Measurements from ENCODE around the gene NAALADL2. TPM values are rescaled to one million over a fixed set of nuclear protein-coding genes. Genes with fewer than 3 reads are reported as not detected.

The NAALADL2 gene
- total and polyA plus RNA-seq, 2 donors (not counting 1 experiment from before 2014, with no cell fraction given): 8.8 to 11.6 TPM

DNA sequence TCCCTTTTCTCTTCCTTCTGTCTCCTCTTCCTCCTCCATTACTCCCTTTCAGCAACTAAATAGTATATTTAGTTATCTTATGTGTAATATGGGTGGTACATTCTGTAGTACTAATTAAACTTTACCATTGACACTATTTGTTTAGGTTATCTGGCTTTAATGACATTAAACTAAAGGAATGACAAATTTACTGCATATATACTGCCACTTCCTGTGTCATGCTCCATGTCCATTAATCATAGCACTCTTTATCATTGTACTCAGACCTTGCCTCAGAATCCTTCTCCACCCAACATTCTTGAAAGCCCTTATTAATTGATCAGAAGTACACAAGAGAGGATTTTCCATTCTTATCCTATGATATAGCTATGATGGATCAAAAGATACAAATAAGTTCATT, 244.2 kb downstream of the NAALADL2 start:
- Histone ChIP-seq H3K27ac (ENCODE audit: insufficient read depth, low read length) (no peak overlapping the region), H3K4me2 (ENCODE audit: extremely low read depth, insufficient read depth, low read length) (no peak overlapping the region), H3K36me3 (ENCODE audit: control insufficient read depth, insufficient read depth, low read length) (no peaks in the 10 kb centered on the region), H3K4me3 (replicated peaks in 1 of 4; ENCODE audit: control extremely low read depth in 1 of 4, insufficient read depth in 1 of 4, low read depth in 3 of 4, low read length in 4 of 4) (no peak overlapping the region), H3K4me1 (ENCODE audit: control insufficient read depth, extremely low read depth, insufficient read depth, low read length) (no peaks in the 10 kb centered on the region), H3K9me3 (ENCODE audit: control insufficient read depth, insufficient read depth, low read depth, low read length) (no peaks in the 10 kb centered on the region), H3K27me3 (ENCODE audit: control insufficient read depth, insufficient read depth, low read length) (no peaks in the 10 kb centered on the region), H2AFZ (ENCODE audit: low read length) (no peak overlapping the region), H3K9ac (ENCODE audit: insufficient read depth, low read length) (no peak overlapping the region), H4K20me1 (ENCODE audit: control insufficient read depth, extremely low read depth, insufficient read depth, low read length) (no peaks in the 10 kb centered on the region), H3K79me2 (ENCODE audit: control insufficient read depth, insufficient read depth, low read length) (no peaks in the 10 kb centered on the region)
- TF ChIP-seq EZH2 (IDR thresholded peaks at IDR 0.05; ENCODE audit: low read length, missing control alignments): no peak
- TF ChIP-seq, protein P1, sequence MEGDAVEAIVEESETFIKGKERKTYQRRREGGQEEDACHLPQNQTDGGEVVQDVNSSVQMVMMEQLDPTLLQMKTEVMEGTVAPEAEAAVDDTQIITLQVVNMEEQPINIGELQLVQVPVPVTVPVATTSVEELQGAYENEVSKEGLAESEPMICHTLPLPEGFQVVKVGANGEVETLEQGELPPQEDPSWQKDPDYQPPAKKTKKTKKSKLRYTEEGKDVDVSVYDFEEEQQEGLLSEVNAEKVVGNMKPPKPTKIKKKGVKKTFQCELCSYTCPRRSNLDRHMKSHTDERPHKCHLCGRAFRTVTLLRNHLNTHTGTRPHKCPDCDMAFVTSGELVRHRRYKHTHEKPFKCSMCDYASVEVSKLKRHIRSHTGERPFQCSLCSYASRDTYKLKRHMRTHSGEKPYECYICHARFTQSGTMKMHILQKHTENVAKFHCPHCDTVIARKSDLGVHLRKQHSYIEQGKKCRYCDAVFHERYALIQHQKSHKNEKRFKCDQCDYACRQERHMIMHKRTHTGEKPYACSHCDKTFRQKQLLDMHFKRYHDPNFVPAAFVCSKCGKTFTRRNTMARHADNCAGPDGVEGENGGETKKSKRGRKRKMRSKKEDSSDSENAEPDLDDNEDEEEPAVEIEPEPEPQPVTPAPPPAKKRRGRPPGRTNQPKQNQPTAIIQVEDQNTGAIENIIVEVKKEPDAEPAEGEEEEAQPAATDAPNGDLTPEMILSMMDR (conservative IDR thresholded peaks at IDR 0.05 in 1 of 2, IDR thresholded peaks at IDR 0.05 in 1 of 2; ENCODE audit: low read depth in 1 of 2, low read length in 2 of 2): no peak
- DNase-seq (ENCODE audit: low read depth in 2 of 2): no peak

- Histone ChIP-seq H4K20me1 (ENCODE audit: control insufficient read depth, extremely low read depth, insufficient read depth, low read length) (no peaks in the 10 kb centered on the region), H3K9me3 (ENCODE audit: control insufficient read depth, insufficient read depth, low read depth, low read length) (no peaks in the 10 kb centered on the region), H3K9ac (ENCODE audit: insufficient read depth, low read length) (no peak overlapping the region), H3K4me2 (ENCODE audit: extremely low read depth, insufficient read depth, low read length) (no peak overlapping the region), H3K27ac (ENCODE audit: insufficient read depth, low read length) (no peak overlapping the region), H3K27me3 (ENCODE audit: control insufficient read depth, insufficient read depth, low read length) (no peaks in the 10 kb centered on the region), H3K4me1 (ENCODE audit: control insufficient read depth, extremely low read depth, insufficient read depth, low read length) (no peaks in the 10 kb centered on the region), H2AFZ (ENCODE audit: low read length) (no peak overlapping the region), H3K4me3 (replicated peaks in 1 of 4; ENCODE audit: control extremely low read depth in 1 of 4, insufficient read depth in 1 of 4, low read depth in 3 of 4, low read length in 4 of 4) (no peak overlapping the region), H3K36me3 (ENCODE audit: control insufficient read depth, insufficient read depth, low read length) (no peaks in the 10 kb centered on the region), H3K79me2 (ENCODE audit: control insufficient read depth, insufficient read depth, low read length) (no peaks in the 10 kb centered on the region)
- DNase-seq (ENCODE audit: low read depth in 2 of 2): peak; percentile 23 to 45
- TF ChIP-seq, protein P1 (conservative IDR thresholded peaks at IDR 0.05 in 1 of 2, IDR thresholded peaks at IDR 0.05 in 1 of 2; ENCODE audit: low read depth in 1 of 2, low read length in 2 of 2): no peak
- no peak for TF ChIP-seq EZH2 (IDR thresholded peaks at IDR 0.05; ENCODE audit: low read length, missing control alignments)
Observed at GRCh38 chr3:175105066-175105465, 245.9 kb downstream of the NAALADL2 start.

GRCh38 chr3:175107231-175107630, 248.1 kb downstream of the NAALADL2 start:
- no peak overlapping the region for H3K9ac ChIP-seq (ENCODE audit: insufficient read depth, low read length)
- no peak for TF ChIP-seq EZH2 (IDR thresholded peaks at IDR 0.05; ENCODE audit: low read length, missing control alignments)
- TF ChIP-seq, protein P1 (conservative IDR thresholded peaks at IDR 0.05 in 1 of 2, IDR thresholded peaks at IDR 0.05 in 1 of 2; ENCODE audit: low read depth in 1 of 2, low read length in 2 of 2): no peak

More at GRCh38 chr3:175107231-175107630, 248.1 kb downstream of the NAALADL2 start:
- Histone ChIP-seq H3K27ac (ENCODE audit: insufficient read depth, low read length) (no peak overlapping the region), H4K20me1 (ENCODE audit: control insufficient read depth, extremely low read depth, insufficient read depth, low read length) (no peaks in the 10 kb centered on the region), H3K4me3 (replicated peaks in 1 of 4; ENCODE audit: control extremely low read depth in 1 of 4, insufficient read depth in 1 of 4, low read depth in 3 of 4, low read length in 4 of 4) (no peak overlapping the region), H3K27me3 (ENCODE audit: control insufficient read depth, insufficient read depth, low read length) (no peaks in the 10 kb centered on the region), H3K79me2 (ENCODE audit: control insufficient read depth, insufficient read depth, low read length) (no peaks in the 10 kb centered on the region), H3K4me1 (ENCODE audit: control insufficient read depth, extremely low read depth, insufficient read depth, low read length) (no peaks in the 10 kb centered on the region), H3K9me3 (ENCODE audit: control insufficient read depth, insufficient read depth, low read depth, low read length) (no peaks in the 10 kb centered on the region), H3K4me2 (ENCODE audit: extremely low read depth, insufficient read depth, low read length) (no peak overlapping the region), H3K36me3 (ENCODE audit: control insufficient read depth, insufficient read depth, low read length) (no peaks in the 10 kb centered on the region), H2AFZ (ENCODE audit: low read length) (no peak overlapping the region)
- peak; percentile 7 to 55 for DNase-seq (ENCODE audit: low read depth in 2 of 2)
